ENCODE results near the gene TSPAN15.

GRCh38 chr10:69501657-69502056 lies 50.4 kb downstream of the TSPAN15 start:
- no peak for TF ChIP-seq CTCF (conservative IDR thresholded peaks at IDR 0.05 in 1 of 2, IDR thresholded peaks at IDR 0.05 in 1 of 2; ENCODE audit: low read depth in 1 of 2, low read length in 2 of 2)
- no peak for TF ChIP-seq EZH2 (IDR thresholded peaks at IDR 0.05; ENCODE audit: low read length, missing control alignments)
